ENCODE results near the gene INIP.

DNA sequence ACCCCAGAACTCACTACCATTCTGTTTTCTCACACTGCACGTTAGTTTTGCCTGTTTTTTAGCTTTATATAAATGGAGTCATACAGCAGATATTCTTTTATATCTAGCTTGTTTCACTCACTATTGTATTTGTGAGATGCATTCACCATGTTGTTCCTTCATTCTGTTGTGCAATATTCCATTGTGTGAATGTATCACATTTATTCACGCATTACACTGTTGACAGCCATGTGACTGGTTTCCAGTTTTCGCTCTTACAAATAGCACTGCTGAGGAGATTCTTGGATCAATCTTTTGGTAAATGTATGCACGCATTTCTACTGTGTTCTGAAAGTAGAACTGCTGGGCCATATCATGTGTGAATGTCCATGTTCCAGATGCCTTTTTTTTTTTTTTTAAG, 26.3 kb upstream of the INIP start:
- TF ChIP-seq CTCF (IDR thresholded peaks at IDR 0.05), result no peak
- no peak for TF ChIP-seq EZH2 (IDR thresholded peaks at IDR 0.05; ENCODE audit: borderline replicate concordance, insufficient read depth, low read depth, low read length, poor library complexity, severe bottlenecking)

Data from B cell (primary cell).